AG09309 (cell line): ENCODE data around the gene HDAC7.

Source experiments
- DNase-seq: peaks from one replicate; pipeline ENCODE4 v3.0.0-alpha.2; 2010; ENCODE audit warnings: low read depth
- H3K4me3 ChIP-seq: 2 replicates; pipeline ENCODE4 v1.5.1; 2011; ENCODE audit warnings: mild to moderate bottlenecking, low read depth, low read length, moderate library complexity; ENCODE audit not compliant: control insufficient read depth
- CTCF ChIP-seq: IDR thresholded peaks from 2 replicates; pipeline ENCODE4 v1.5.1; 2011; ENCODE audit warnings: mild to moderate bottlenecking, low read depth, low read length, inconsistent platforms; ENCODE audit not compliant: insufficient read depth, control insufficient read depth; ENCODE audit errors: missing control alignments

The HDAC7 gene

GRCh38 chr12:47771304-47771703, 48.4 kb downstream of the HDAC7 start:
- TF ChIP-seq CTCF = no peak
- DNase-seq = no peak

GRCh38 chr12:47770086-47770726, 49.5 kb downstream of the HDAC7 start:
- DNase-seq = no peak
- H3K4me3 ChIP-seq = no peak overlapping the region
- no peak for TF ChIP-seq CTCF

More at GRCh38 chr12:47771304-47771703, 48.4 kb downstream of the HDAC7 start:
- no peak overlapping the region for H3K4me3 ChIP-seq

- TF ChIP-seq CTCF = no peak
- DNase-seq = no peak
- H3K4me3 ChIP-seq = no peak overlapping the region
Observed at GRCh38 chr12:47769234-47770085, 50.2 kb downstream of the HDAC7 start.

- DNase-seq = no peak
- no peak overlapping the region for H3K4me3 ChIP-seq
- no peak for TF ChIP-seq CTCF
Observed at GRCh38 chr12:47768323-47768811, 51.3 kb downstream of the HDAC7 start.

GRCh38 chr12:47767216-47767724, 52.4 kb downstream of the HDAC7 start:
- no peak for DNase-seq
- H3K4me3 ChIP-seq = no peak overlapping the region
- peak; percentile 58 for TF ChIP-seq CTCF

GRCh38 chr12:47766502-47767215, 53.0 kb downstream of the HDAC7 start:
- TF ChIP-seq CTCF = no peak
- H3K4me3 ChIP-seq = no peak overlapping the region
- DNase-seq = no peak
